Upper lobe of left lung (tissue), 4 donors: ENCODE data around the gene TMF1.

Source experiments
- EP300 ChIP-seq, 4 donors: sonication (generic); formaldehyde crosslinking; IDR thresholded peaks; one replicate each; pipeline ENCODE4 v1.5.1; 2017; ENCODE audit warnings: antibody characterized with exemption in 4 of 4, control low read depth in 2 of 4
- POLR2A ChIP-seq, 4 donors: fragments of 450-650 bp; IDR thresholded peaks; one replicate each; pipeline ENCODE4 v1.5.1; 2016 to 2017; ENCODE audit warnings: antibody characterized with exemption in 4 of 4, mild to moderate bottlenecking in 2 of 4
- POLR2AphosphoS5 ChIP-seq, 2 donors: sonication (generic); formaldehyde crosslinking; IDR thresholded peaks; one replicate each; pipeline ENCODE4 v1.5.1; 2017; ENCODE audit warnings: antibody characterized with exemption in 2 of 2
- TF ChIP-seq, protein P1 (sequence below), 6 experiments: fragments of 450-650 bp in 4 of 6; fragments of 200-600 bp in 2 of 6; sonication (generic) in 2 of 6; IDR thresholded peaks; one replicate each; pipeline ENCODE4 v1.5.1; 2016 to 2019; ENCODE audit warnings: antibody characterized with exemption in 6 of 6

- no peak for TF ChIP-seq POLR2A (IDR thresholded peaks at IDR 0.05)
- no peak for TF ChIP-seq EP300 (IDR thresholded peaks at IDR 0.05)
- TF ChIP-seq, protein P1, sequence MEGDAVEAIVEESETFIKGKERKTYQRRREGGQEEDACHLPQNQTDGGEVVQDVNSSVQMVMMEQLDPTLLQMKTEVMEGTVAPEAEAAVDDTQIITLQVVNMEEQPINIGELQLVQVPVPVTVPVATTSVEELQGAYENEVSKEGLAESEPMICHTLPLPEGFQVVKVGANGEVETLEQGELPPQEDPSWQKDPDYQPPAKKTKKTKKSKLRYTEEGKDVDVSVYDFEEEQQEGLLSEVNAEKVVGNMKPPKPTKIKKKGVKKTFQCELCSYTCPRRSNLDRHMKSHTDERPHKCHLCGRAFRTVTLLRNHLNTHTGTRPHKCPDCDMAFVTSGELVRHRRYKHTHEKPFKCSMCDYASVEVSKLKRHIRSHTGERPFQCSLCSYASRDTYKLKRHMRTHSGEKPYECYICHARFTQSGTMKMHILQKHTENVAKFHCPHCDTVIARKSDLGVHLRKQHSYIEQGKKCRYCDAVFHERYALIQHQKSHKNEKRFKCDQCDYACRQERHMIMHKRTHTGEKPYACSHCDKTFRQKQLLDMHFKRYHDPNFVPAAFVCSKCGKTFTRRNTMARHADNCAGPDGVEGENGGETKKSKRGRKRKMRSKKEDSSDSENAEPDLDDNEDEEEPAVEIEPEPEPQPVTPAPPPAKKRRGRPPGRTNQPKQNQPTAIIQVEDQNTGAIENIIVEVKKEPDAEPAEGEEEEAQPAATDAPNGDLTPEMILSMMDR (IDR thresholded peaks at IDR 0.05) = no peak
- TF ChIP-seq POLR2AphosphoS5 (IDR thresholded peaks at IDR 0.05) = no peak
Observed at GRCh38 chr3:68986496-68987208, 65.5 kb downstream of the TMF1 start.
